HG03097 (cell line): ENCODE measurements around the gene ABCC10.

Source experiments
- ATAC-seq: cut with Tn5 transposase; IDR thresholded peaks from one replicate; pipeline ENCODE4 v1.9.1; 2021; ENCODE audit not compliant: unreplicated experiment, low FRiP score

The ABCC10 gene

GRCh38 chr6:43468240-43468639 is 40.9 kb downstream of the ABCC10 start:
- no peak for ATAC-seq

GRCh38 chr6:43468748-43469681 is 41.7 kb downstream of the ABCC10 start:
- no peak for ATAC-seq

DNA sequence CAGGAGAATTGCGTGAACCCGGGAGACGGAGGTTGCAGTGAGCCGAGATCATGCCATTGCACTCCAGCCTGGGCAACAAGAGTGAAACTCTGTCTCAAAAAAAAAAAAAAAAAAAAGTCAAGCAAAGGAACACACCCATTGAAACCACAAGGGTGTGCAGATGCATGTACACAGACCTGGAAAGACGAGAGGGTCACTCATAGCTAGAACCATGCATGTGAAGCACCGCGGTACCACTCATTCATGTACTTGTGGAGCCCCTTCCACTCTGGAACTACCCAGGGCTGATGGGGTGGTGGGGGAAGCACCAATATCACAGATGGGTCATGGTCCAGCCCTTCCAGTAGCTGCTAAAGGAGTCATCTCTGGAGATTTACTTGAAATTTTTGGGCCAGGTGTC is 42.6 kb downstream of the ABCC10 start:
- ATAC-seq: no peak

DNA sequence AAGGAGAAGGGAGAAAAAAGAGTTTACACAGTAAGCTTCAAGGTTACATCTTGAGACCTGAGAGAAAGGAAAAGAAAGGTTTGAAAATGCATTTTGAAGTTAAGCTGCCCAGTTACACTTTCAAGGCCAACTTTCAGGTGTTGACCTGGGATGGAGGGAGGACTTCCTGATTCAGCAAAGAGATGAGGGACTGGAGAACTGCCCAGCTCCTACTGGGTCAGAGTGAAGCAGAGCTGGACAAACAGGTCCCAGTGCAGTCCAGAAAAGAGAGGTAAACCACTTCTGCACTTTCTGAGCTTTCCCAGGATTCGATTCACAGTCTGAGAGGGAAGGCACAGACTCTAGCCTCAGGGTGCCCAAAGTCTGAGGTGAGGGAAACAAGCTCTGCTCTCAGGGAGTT is 44.1 kb downstream of the ABCC10 start:
- ATAC-seq: no peak

- ATAC-seq: no peak
These were observed 45.2 kb downstream of the ABCC10 start for GRCh38 chr6:43472515-43472914.

GRCh38 chr6:43475516-43475915 is 48.2 kb downstream of the ABCC10 start:
- ATAC-seq: no peak

DNA sequence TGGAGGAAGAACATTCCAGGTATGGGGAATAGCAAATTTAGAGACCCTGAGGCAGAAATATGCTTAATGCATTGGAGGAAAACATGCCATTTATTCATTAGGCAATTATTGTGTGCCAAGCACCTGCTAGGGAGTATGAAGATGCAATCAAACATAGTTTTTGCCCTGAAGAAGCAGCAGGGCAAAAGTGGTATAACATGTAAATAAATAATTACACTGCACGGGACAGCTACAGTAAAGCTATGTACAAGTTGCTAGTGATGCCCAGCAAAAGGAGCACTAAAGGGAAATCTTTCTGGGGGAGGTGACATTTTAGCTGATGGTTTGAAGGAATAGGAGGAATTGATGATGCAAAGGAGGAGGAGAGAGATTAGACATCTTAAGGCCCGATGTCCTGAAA is 49.4 kb downstream of the ABCC10 start:
- ATAC-seq: no peak

- no peak for ATAC-seq
These were observed 50.1 kb downstream of the ABCC10 start, which contains the start of gene TJAP1 for GRCh38 chr6:43477235-43478007. Gene TJAP1 (plus strand): TSS chr6:43477570. CDS start chr6:43499002, 21,432 bp downstream.

DNA sequence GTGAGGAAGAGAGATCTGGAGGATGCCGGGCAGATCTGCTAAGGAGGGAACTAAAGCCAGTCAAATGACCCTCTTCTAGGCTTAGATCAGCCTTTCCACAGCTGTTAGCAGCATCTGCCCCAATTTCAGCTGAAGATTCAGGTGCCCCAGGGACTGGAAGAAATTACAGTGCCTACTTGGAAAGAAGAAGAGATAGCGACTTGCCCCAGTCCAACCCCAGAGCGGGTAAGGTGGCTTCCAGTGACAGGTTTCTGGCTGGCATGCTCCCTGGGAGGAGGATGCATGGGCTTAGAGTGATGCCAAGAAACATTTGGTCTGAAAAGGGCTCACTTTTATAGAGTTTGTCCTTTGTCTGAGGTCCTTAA is 50.6 kb downstream of the ABCC10 start:
- no peak for ATAC-seq

DNA sequence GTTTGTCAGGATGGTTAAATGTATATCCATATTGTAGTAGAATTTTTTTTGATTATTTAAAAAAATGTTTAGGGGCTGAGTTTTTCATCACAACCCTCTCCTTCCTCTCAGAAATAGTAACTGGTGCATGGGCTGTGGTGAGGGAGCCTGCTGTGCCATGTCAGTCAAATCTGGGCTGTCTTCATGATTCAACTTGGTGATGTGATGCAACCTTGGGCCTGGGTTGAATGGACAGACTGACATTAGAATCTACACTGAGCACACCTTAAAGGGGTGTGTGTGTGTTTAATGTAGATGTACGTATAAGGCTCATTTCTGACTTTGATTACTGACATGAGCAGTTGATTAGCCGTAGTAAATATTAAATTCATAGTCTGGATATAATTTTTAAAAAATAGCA is 53.7 kb downstream of the ABCC10 start:
- ATAC-seq: no peak

DNA sequence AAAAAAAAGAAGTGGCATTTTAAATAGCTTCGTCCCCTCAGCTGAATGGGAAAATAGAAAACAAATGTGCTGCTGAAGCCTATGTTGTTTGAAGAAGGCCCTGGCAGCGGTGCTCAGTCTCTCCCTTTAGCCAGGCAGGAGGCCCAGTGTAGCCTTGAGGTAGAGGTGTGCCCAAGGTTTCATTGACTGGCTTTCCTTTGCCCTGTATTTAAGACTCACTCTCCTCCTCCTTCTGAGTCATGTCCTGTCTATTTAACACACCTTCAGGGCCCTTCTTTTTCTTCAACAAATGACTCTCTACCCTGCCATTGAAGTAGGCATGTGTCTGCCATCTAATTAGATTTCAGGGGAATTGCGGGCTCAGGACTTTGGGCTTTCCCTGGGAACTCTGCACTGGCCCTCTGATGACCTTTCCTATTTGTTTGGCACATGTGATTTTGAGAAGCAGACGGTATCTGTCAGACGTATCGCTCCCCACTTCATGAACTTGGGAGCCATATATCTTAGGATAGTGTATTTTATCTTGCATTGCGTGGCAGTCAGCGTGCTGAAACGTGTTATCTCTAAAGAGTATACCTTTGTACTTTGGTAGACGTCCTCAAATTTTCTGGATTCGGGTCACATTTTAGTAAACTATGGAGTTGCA is 54.4 kb downstream of the ABCC10 start:
- ATAC-seq: no peak

DNA sequence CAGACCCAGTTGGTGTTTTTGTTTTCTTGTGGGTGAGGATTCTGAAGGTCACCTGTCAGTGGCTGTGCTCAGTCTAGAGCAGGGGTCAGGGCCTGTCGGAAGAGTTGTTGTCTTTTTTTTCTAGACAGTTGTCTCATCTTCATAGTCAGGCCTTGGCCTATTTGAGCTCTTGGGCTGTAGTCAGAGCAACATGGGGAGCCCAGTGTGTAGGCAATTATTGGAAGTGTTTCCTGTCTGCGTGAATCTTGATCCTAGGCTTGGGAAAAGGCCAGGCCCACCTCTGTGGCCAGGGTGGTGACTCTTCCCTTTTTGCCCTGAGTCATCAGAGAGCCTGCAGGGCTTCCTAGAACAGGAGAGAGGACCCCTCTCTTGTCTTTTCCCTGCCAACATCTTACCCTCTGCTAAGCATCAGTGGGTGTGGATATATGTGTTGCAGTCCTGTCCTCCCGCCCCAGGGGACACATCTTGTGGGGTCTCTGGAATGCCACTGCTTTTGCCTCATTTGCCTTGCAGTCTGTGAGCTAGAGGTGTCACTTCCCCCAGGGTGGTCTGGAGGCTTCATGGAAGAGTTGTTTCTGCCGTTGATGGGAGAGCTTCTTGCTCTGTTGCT is 61.4 kb downstream of the ABCC10 start:
- no peak for ATAC-seq

DNA sequence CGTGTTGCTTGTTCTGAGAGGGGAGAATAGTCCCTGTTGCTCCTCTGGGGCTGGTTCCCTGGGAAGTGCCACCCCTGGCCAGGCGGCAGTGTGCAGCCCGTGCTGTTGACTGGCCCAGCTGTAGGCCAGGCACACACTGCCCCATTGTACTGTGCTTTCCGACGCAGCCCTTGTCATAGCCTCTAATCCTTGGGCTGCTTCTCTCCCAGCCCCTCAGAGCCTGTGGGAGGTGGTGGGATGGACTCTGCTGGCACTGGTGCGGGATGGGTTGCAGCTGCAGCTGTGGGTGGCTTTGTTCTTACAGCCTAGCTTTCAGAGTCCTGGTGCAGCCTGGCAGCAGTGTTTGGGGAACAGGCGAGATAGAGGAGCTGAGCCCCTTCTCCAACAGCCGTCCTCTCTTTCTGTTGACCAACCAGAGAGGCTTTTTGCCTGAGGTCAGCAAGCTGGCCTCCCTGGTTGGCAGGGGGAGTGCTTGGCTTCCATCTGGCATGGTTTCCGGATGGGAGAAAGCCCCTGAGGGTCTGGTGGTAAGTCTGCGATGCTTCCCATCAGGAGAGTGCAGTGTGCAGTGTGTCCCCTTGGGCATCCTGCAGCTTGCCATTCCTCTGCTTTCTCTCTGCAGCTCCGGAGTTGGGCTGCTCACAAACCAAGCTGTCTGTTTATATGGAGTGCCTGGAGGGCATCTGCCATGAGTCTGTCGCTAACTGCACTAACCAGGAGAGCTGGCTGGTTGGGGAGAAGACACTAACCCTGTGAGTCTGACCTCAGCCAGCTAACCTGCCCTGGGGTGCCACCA is 62.1 kb downstream of the ABCC10 start:
- ATAC-seq: no peak

GRCh38 chr6:43490523-43490939 is 63.2 kb downstream of the ABCC10 start:
- ATAC-seq: no peak

- no peak for ATAC-seq
These were observed 64.7 kb downstream of the ABCC10 start for GRCh38 chr6:43491750-43492661.

DNA sequence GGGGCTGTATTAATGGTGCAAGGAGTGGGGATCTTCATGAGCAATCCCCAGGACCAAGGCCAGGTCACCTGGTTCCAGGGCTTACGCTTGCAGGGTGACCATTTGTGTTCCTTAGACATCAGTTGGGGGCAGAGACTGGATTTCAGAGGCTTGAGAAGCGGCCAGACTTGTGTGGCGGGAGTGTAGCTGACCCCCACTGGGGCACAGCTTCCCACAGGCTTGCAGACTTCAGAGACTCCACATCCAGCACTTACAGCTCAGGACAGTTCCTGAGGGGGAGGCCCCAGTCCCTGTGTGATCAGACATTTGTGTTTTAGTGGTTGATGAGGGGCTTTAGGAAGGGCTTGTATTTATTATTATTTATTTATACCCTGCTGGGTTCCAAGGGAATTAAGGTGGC is 65.3 kb downstream of the ABCC10 start:
- no peak for ATAC-seq

GRCh38 chr6:43493230-43493629 is 65.9 kb downstream of the ABCC10 start:
- no peak for ATAC-seq

DNA sequence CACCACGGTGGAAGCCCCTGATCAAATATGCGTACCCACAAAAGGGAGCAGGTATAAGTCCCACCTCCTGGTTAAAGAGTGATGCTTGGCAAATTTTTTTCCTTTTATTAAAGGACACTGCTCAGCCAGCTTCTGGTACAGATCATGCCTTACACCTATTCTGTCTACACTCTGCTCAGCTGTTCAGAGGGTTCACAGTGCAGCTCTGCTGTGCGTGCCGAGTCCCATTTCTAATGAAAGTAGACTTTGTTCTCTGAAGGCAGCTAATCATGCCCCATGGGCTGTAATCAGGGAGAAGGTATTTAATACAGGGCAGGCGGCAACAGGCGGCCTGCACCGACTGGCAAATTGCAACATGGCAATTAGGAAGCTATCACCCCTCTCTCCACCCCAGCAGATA is 66.5 kb downstream of the ABCC10 start:
- no peak for ATAC-seq

- no peak for ATAC-seq
These were observed 67.0 kb downstream of the ABCC10 start for GRCh38 chr6:43494321-43494720.
